Measurements from ENCODE around the gene GAST.

DNA sequence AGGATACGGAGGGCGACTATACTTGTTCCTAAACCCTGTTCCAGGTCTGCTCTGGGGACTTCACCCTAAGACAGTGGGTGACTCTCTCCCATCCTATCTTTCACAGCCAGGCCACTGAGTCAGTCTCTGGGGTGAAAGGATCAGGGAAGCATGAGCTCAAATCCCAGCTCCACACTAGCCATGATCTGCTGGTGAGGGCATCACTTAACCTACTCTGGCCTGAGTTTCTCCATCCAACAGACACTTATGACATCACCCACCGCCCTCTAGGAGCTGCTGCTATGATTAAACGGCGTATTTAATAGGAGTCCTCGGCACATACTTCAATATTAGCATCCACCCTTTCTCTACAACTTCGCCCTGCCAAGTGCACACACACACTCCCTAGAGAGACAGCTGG, 10.1 kb downstream of the GAST start:
- TF ChIP-seq CTCF (IDR thresholded peaks at IDR 0.05) (no peak), POLR2A (IDR thresholded peaks at IDR 0.05; ENCODE audit: low read depth) (no peak)
